HS-5 (cell line): ENCODE measurements around the gene TNPO3.

ENCODE experiments used
- DNase-seq: peaks from one replicate; pipeline ENCODE4 v3.0.0-alpha.2; 2012; ENCODE audit warnings: low read depth

TNPO3 gene

DNA sequence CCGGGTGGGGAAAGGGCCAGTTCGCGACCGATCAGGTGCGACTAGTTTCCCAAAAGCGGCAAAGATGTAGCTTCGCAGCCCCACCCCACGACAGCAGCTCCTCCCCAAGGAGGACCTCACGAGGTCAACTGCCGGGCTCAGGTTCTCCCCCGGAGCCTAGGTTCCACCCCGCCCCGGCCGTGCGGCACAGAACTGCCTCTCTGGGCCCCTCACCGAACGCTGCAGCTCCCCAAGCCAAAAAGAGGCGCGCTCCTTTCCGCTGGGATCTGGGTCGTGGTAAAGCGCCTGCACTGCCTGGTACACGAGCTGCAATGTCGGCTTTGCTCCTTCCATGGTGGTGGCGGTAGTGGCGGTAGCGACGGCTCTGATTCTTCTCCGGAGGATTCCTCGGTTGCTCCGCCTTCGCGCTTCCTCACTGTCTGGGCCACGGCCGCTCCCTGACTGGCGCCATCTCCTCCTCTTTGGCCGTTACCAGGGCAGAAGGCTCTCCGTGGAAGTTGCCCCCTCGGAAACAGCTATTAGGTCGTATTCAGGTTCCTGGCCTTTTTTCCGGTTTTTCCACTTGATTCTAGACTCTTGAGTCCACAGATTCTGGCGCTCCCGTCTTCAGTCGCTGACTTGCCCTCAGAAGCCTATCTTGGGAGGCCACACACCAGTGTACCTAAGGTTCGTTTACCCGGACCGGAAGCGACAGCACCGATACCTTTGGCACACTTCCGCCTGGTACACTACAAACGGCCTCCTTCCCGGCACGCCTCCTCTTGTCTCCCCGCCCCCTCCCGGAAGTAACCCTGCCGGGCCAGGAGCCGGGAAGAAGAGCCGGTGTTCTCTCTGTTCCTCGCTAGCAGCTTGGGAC lies at the start of gene TNPO3:
Gene TNPO3, minus strand, starts transcription at position 674 of the 856 bp plus-strand sequence. Its CDS starts 341 bp downstream, at position 333.
- peak; percentile 70 for DNase-seq

DNA sequence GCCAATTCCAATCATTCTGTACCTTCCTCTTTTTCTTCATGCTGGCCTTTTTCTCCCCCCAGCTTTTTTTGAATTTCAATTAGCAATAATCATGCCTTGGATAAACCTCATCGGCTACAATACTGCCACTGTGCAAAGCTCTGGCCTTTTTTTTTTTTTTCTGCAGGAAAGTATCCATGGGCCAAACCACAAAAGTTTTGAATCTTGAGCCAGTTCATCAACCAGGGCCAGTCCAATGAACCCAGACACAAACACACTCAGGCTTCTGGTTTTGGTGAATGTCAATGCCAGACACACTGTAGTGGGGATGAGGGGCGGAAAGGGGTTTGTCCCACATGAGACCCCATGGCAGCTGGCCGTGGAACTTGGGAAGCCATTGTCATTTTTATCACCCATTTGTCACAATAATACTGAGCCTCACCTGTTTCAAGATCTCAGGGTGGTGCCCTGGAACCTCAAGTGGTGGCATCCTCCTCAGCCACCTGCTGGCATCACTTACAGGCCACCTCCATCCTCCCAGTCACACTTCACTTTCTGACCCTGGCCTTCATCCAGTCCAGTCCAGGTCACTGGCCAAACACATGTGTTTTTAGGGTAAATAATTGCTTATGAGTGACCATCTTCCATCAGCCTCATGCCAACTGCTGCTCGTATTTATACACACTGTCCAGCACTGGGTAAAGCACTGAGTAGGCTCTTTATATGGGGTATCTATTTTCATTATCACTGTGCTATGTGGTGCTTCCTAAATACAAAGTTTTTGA lies 48.8 kb upstream of the TNPO3 start:
- DNase-seq, result no peak

GRCh38 chr7:129101746-129102145 lies 46.8 kb upstream of the TNPO3 start:
- no peak for DNase-seq

GRCh38 chr7:129100827-129101166 lies 45.9 kb upstream of the TNPO3 start:
- no peak for DNase-seq

DNA sequence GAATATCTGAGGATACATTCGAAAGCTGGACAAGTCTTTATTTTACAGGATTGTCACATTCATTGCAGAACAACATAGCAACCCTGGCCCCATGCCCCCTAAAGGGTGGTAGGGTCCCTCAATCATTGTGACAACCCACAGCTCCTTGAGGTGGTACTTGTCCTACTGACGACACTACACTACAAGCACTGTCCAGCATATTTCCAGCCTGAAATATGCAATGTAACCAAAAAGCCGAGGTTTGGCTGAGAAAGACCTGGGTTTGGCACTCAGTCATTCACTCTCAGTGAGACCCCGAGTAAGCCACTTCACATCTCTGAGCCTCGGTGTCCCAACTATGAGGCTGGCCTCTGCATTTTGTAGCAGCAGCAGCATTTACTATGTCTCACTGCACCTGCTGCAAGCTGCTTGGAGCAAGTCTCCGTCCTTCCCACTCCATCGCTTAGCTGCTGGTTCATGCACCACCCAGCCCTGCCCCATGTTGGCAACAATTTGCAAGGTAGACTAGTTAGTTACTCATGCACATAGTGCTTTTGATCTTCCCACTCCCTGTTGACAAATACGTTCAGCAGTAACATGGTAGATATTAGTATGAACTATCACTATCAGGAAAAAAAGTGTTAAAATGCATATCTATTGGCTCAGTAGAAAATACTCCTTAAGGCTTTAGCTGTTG lies 43.6 kb upstream of the TNPO3 start:
- DNase-seq, result no peak

DNA sequence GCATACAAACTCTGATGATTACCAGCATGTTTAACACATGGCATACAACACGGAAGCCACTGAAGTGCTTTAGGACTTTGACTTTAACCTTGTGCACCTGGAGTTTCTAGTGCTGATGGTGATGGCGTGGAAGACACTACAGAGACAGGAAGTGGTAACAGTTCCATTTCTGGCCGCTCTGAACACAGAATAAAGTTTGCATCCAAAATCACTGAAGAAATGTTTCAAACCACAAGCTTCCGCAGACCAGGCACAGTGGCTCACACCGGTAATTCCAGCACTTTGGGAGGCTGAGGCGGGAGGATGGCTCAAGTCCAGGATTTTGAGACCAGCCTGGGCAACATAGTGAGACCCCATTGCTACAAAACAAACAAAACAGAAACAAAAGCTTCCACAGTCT lies 40.3 kb upstream of the TNPO3 start:
- DNase-seq, result no peak

DNA sequence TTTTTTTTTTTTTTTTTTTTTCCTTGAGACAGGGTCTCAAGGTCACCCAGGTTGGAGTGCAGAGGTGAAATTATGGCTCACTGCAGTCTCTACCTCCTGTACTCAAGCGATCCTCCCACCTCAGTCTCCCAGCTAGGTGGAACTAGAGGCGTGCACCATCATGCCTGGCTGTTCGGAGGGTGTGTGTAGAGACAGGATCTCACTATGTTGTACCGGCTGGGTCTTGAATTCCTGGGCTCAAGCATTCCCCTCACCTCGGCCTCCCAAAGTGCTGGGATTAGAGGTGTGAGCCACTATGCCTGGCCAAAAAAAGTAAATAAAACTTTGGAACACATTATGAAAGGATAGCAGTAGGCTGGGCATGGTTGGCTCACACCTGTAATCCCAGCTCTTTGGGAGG lies 39.6 kb upstream of the TNPO3 start:
- no peak for DNase-seq

DNA sequence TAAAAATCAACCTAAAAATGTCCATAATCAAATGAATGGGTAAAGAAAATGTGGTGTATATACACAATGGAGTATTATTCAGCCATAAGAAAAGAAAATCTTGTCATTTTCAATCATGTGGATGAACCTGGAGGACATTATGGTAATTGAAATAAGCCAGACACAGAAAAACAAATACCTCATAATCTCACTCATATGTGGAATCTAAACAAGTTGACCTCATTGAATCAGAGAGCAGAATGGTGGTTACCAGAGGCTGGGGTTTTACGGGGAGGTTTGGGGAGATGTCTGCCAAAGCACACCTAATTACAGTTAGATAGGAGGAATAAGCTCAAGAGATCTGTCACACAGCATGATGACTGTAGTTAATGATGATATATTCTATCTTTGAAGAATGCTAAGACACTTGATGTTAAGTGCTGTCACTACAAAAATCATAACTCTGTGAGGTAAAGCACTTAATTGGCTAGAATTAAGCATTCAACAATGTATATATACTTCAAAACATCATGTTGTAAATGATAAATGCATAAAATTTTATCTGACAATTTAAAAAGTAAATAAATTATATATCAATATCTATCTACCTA lies 39.1 kb upstream of the TNPO3 start:
- no peak for DNase-seq

DNA sequence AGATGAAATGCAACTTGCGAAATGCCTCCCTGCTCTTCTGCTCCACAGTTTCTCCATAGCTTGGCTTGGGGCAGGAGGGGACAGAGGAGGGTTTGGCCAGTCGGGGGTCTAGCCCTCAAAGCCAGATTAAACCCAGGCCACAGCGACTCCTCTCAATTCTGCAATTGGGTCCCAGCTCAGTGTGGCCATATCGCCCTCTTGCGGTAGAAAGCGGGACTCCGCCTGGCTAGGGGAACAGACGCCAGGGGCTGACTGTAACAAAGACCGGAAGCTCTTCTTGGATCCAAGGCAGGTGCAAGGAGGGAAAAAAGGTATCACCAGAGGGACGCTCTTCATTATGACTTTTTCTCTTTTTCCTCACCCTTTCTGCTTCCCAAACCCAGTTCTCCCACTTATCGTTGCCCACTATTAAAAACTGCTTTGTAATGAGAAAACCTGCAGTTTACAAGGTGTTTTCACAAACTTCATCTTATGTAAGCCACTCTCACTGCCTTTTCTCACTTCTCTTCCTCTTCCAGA lies 36.6 kb upstream of the TNPO3 start:
- no peak for DNase-seq

- DNase-seq, result no peak
Measured at GRCh38 chr7:129090300-129090907, 35.5 kb upstream of the TNPO3 start.

GRCh38 chr7:129089521-129090212 lies 34.8 kb upstream of the TNPO3 start:
- DNase-seq, result no peak

GRCh38 chr7:129084801-129085551 lies 30.1 kb upstream of the TNPO3 start:
- no peak for DNase-seq

DNA sequence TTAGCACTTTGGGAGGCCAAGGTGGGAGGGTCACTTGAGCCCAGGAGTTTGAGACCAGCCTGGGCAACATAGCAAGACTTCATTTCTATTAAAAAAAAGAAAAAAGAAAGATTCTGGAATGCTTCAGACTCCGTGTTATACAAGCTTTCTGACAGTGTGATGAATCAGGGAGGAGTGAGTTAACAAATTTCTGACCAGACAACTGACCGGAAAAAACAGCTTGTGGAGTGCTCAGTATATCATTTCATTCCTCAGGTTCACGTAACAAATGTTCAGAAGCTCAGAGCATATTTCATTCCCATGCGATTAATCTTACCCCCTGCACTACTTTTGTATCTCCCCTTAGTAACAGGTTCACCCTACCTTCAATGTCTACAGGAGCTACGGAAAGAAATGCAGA lies 28.6 kb upstream of the TNPO3 start:
- no peak for DNase-seq

DNA sequence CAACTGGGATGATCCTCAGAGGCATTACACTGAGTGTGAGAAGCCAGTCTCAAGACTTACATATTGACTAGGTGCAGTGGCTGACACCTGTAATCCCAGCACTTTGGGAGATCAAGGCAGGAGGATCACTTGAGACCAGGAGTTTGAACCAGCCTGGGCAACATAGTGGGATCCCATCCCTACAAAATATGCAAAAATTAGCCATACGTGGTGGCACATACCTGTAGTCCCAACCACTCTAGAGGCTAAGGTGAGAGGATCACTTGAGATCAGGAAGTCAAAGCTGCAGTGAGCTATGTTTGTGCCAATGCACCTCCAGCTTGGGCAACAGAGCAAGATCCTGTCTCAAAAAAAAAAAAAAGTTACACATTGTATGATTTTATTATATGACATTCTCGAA lies 23.5 kb upstream of the TNPO3 start:
- no peak for DNase-seq

- DNase-seq, result no peak
Measured at GRCh38 chr7:129076886-129077285, 22.0 kb upstream of the TNPO3 start.

DNA sequence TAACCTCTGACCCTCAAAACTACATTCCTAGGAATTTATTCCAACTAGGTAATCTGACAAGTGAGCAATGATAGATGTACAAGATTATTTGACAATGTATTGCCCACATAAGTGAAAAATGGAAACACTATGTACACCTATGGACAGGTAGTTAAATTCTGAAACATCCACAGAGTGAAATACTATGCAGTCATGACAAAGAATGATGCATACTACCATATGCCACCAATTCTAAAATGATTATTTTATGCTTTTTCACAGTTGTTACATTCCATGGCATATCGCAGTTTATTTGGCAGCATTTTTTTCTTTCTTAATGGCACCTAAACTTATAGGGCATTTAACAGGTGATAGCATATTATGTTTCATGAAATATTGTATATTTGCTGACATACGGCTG lies 20.1 kb upstream of the TNPO3 start:
- no peak for DNase-seq

GRCh38 chr7:129074361-129074871 lies 19.5 kb upstream of the TNPO3 start:
- DNase-seq, result no peak

DNA sequence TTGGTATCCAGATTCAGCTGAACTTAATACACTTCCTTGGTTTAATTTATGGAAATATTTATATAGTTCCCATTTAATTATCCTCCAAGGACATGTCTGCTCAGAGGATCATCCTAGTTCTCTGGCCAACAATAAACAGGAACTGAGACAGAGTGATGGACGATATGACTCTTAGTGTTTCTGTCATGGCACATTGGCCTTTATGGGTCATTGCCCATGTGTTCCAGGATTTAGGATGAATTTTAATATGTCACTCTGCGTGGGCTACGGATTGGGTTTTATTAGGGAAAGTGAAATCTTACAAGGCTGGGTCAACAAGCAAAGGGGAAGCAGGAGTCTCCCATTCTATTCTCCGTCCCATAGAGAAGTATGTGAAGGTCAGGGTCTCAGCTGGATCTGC lies 18.8 kb upstream of the TNPO3 start:
- DNase-seq, result no peak

GRCh38 chr7:129073204-129073603 lies 18.3 kb upstream of the TNPO3 start:
- DNase-seq, result no peak

DNA sequence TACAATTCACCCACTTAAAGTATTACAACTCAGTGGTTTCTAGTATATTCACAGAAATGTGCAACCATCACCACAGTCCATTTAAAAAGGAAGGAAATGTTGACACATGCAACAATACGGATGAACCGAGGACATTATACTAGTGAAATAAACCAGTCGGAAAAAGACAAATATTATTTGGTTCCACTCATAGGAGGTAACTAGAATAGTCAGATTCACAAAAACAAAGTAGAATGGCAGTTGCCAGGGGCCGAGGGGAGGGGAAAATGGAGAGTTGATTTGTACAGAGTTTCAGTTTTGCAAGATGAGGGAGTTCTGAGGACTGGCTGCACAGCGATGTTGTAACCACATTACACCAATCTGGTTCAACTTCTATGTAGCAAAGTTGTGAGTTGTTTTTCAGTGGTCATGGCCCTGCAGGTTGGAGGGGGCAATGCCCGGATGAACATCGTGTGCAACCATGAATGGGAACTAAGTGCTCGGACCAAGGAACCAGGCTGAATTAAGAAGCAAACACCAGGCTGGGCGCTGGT lies 17.6 kb upstream of the TNPO3 start:
- no peak for DNase-seq
